ENCODE data around the gene TMEM260.

DNA sequence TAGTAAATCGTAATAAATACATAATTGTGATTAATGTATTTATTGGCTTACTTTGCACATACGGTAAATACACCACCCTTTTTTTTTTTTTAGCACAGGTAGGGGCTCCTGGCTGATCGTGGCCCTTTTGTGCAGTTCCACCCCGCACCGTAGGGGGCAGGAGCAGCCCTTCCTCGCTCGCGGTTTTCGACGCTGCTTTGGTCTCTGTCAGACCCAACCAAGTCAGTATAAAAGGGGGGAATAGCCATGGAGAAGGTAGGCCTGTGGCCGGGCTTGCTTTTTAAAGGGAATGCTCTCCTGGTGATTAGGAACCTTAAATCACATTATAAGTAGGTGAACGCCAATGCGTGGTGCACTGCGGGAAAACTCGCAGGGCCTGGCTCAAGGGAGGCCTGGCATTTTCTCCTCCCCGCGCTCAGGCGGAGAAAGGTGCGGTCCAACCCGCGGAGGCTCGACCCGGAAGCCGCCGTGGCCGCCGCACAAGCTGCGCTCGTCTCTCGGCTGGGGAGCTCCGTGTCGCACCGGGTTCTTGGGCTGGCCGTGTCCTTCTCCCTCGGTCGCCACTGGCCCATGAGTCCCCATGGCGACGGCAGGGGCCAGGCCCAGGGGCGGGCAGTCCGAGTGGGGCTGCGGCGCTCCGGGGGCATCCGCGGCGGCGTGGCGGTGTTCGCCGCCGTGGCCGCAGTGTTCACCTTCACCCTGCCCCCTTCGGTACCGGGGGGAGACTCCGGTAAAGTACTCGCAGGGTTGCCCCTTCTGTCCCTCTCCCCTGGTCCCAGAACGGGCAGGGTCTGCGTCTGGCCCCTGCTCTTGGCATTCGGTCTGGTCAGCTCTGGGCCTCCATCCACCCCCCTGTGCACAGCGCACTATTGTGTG is at the start of gene TMEM260:
- TF ChIP-seq POLR2AphosphoS5 (IDR thresholded peaks at IDR 0.05; ENCODE audit: low read depth, low read length) (peak; percentile 98), POLR2A (IDR thresholded peaks at IDR 0.05; ENCODE audit: low read depth, low read length) (peak; percentile 98), TAF1 (IDR thresholded peaks at IDR 0.05; ENCODE audit: low read depth, low read length) (peak; percentile 97)

Data from GM12891 (cell line).